ENCODE results near the gene TMIGD3. TPM values are rescaled to one million over a fixed set of nuclear protein-coding genes. Genes with fewer than 3 reads are reported as not detected.

Gene TMIGD3
- total RNA-seq, 1 experiment from 2014 or later, result not detected

DNA sequence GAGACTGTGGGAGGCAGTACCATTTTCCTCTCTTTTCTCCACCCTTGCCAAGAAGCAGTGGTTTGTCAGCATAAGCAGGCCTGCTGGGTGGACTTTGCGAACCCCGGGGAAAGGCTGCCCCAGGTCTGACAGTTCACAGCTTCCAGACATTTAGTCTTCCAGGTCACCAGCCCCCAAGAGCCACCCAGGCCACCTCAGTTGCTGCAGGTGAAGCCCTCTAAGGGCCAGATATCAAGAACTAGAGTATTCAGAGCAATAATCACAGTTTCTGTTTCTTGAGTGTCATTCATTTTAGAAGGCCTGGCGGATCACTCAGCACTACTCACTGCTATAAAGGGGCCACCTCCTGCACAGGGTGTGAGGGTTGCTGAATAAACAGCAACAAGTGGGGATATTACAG, 9.5 kb upstream of the TMIGD3 start:
- Histone ChIP-seq H3K27me3 (ENCODE audit: low read length) (no peaks in the 10 kb centered on the region), H3K9me3 (ENCODE audit: low read length) (no peaks in the 10 kb centered on the region), H3K4me1 (ENCODE audit: insufficient read depth, low read length) (peaks cover 2% of the 10 kb centered on the region), H3K27ac (ENCODE audit: low read length) (no peak overlapping the region), H3K4me3 (ENCODE audit: low read length) (no peak overlapping the region), H3K9me2 (replicated peaks; ENCODE audit: low read length) (no peaks in the 10 kb centered on the region), H3K79me2 (ENCODE audit: low read length) (no peaks in the 10 kb centered on the region), H3K4me2 (ENCODE audit: low read length) (no peak overlapping the region), H2AFZ (ENCODE audit: low read length) (no peak overlapping the region), H4K20me1 (ENCODE audit: low read length) (no peaks in the 10 kb centered on the region), H3K36me3 (ENCODE audit: low read depth, low read length) (no peaks in the 10 kb centered on the region), H3K9ac (ENCODE audit: low read length) (no peak overlapping the region), H3F3A (ENCODE audit: low read length, unreplicated experiment) (no peaks in the 10 kb centered on the region)
- BruUV-seq (replicated peaks), result no TSS peak
- TF ChIP-seq, protein P1, sequence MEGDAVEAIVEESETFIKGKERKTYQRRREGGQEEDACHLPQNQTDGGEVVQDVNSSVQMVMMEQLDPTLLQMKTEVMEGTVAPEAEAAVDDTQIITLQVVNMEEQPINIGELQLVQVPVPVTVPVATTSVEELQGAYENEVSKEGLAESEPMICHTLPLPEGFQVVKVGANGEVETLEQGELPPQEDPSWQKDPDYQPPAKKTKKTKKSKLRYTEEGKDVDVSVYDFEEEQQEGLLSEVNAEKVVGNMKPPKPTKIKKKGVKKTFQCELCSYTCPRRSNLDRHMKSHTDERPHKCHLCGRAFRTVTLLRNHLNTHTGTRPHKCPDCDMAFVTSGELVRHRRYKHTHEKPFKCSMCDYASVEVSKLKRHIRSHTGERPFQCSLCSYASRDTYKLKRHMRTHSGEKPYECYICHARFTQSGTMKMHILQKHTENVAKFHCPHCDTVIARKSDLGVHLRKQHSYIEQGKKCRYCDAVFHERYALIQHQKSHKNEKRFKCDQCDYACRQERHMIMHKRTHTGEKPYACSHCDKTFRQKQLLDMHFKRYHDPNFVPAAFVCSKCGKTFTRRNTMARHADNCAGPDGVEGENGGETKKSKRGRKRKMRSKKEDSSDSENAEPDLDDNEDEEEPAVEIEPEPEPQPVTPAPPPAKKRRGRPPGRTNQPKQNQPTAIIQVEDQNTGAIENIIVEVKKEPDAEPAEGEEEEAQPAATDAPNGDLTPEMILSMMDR (conservative IDR thresholded peaks at IDR 0.05; ENCODE audit: low read depth, low read length), result no peak
- TF ChIP-seq EZH2 (IDR thresholded peaks at IDR 0.05; ENCODE audit: low read length, unreplicated experiment) (no peak), EZH2phosphoT487 (IDR thresholded peaks at IDR 0.05; ENCODE audit: borderline replicate concordance, low read length) (no peak)
- ATAC-seq (no peak), DNase-seq (no peak)
- CTCF ChIA-PET, result no interaction called here
- POLR2A ChIA-PET (ENCODE audit: unreplicated experiment), result no interaction called here
- intact Hi-C loops (cut with micrococcal nuclease), result no loop called here

DNA sequence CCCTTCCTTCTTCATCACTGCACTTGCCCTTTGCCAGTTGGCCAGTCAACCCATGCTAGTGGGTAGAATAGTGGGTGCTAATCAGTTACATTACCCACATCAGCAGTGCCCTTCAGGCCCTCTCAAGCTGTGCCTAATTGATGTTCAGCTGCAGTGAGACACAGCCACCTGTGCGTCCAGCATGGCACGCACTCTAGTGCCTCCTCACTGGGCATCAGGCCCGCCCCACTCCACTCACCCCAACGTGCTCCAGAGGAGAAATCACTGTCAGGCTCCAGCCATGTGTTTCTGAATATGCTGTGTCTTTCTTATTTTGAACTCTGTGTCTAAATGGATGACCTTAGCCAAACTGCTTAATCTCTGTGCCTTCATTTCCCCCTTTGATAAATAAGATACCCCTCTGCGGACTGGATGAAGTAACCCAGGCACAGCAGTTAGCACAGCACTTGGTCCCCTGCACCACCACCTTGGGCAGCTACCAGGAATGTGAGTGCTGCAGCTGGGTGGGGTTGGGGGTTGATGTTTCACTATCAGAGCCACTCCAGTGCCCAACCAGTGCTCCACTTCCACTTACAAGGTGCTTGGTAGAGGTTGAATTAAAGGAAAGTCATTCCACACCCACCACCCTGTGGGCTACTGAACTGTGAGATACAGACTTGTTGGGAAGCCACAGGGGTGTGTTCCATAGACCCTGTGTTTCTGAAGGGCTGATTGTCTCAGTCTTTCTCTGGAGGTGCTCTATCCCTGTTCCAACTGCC, 8.9 kb upstream of the TMIGD3 start:
- CTCF ChIA-PET, result no interaction called here
- no TSS peak for BruUV-seq (replicated peaks)

DNA sequence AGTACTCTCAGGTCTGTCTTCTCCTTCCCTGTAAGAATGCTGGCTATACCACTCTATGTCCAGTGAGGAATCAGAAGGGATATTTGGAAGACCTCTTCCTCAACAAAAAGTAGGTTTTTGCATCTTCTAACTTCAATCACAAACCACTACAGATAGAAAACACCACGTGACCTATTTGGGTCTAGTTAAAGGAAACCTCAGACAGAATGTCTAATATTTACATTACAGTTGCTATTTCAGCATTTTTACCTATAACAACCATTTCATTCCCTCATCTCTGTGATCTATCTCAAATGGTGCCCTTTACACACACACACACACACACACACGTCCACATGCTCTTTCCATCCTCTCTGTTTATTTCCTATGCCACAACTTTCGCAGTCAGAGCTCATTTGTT, 7.9 kb upstream of the TMIGD3 start:
- H4K20me1 ChIP-seq (ENCODE audit: low read length), result no peaks in the 10 kb centered on the region
- TF ChIP-seq, protein P1 (conservative IDR thresholded peaks at IDR 0.05; ENCODE audit: low read depth, low read length), result no peak
- no peak for TF ChIP-seq EZH2phosphoT487 (IDR thresholded peaks at IDR 0.05; ENCODE audit: borderline replicate concordance, low read length)
- no peak for TF ChIP-seq EZH2 (IDR thresholded peaks at IDR 0.05; ENCODE audit: low read length, unreplicated experiment)
- no peaks in the 10 kb centered on the region for H3K79me2 ChIP-seq (ENCODE audit: low read length)
- no peak overlapping the region for H3K4me2 ChIP-seq (ENCODE audit: low read length)
- H2AFZ ChIP-seq (ENCODE audit: low read length), result no peak overlapping the region
- no peak overlapping the region for H3K9ac ChIP-seq (ENCODE audit: low read length)
- H3K27me3 ChIP-seq (ENCODE audit: low read length), result no peaks in the 10 kb centered on the region
- H3K9me3 ChIP-seq (ENCODE audit: low read length), result no peaks in the 10 kb centered on the region
- CTCF ChIA-PET, result no interaction called here
- H3K9me2 ChIP-seq (replicated peaks; ENCODE audit: low read length), result no peaks in the 10 kb centered on the region
- H3K36me3 ChIP-seq (ENCODE audit: low read depth, low read length), result no peaks in the 10 kb centered on the region
- ATAC-seq (no peak), DNase-seq (no peak)
- POLR2A ChIA-PET (ENCODE audit: unreplicated experiment), result no interaction called here
- peaks cover 12% of the 10 kb centered on the region for H3K4me1 ChIP-seq (ENCODE audit: insufficient read depth, low read length)
- H3K4me3 ChIP-seq (ENCODE audit: low read length), result no peak overlapping the region
- H3K27ac ChIP-seq (ENCODE audit: low read length), result no peak overlapping the region
- intact Hi-C loops (cut with micrococcal nuclease), result no loop called here
- no peaks in the 10 kb centered on the region for H3F3A ChIP-seq (ENCODE audit: low read length, unreplicated experiment)
- BruUV-seq (replicated peaks), result no TSS peak

More for the DNA sequence above, 8.9 kb upstream of the TMIGD3 start:
- DNase-seq (no peak), ATAC-seq (no peak)
- no peaks in the 10 kb centered on the region for H3K9me3 ChIP-seq (ENCODE audit: low read length)
- POLR2A ChIA-PET (ENCODE audit: unreplicated experiment), result no interaction called here
- no peaks in the 10 kb centered on the region for H4K20me1 ChIP-seq (ENCODE audit: low read length)
- no peaks in the 10 kb centered on the region for H3K9me2 ChIP-seq (replicated peaks; ENCODE audit: low read length)
- H3K36me3 ChIP-seq (ENCODE audit: low read depth, low read length), result no peaks in the 10 kb centered on the region
- H3K4me1 ChIP-seq (ENCODE audit: insufficient read depth, low read length), result peaks cover 8% of the 10 kb centered on the region
- no peaks in the 10 kb centered on the region for H3K27me3 ChIP-seq (ENCODE audit: low read length)
- no peak overlapping the region for H3K27ac ChIP-seq (ENCODE audit: low read length)
- no peaks in the 10 kb centered on the region for H3F3A ChIP-seq (ENCODE audit: low read length, unreplicated experiment)
- TF ChIP-seq EZH2 (IDR thresholded peaks at IDR 0.05; ENCODE audit: low read length, unreplicated experiment) (no peak), EZH2phosphoT487 (IDR thresholded peaks at IDR 0.05; ENCODE audit: borderline replicate concordance, low read length) (no peak)
- TF ChIP-seq, protein P1 (conservative IDR thresholded peaks at IDR 0.05; ENCODE audit: low read depth, low read length), result no peak
- H3K4me2 ChIP-seq (ENCODE audit: low read length), result no peak overlapping the region
- no peak overlapping the region for H2AFZ ChIP-seq (ENCODE audit: low read length)
- intact Hi-C loops (cut with micrococcal nuclease), result no loop called here
- H3K9ac ChIP-seq (ENCODE audit: low read length), result no peak overlapping the region
- no peak overlapping the region for H3K4me3 ChIP-seq (ENCODE audit: low read length)
- no peaks in the 10 kb centered on the region for H3K79me2 ChIP-seq (ENCODE audit: low read length)

Data from PC-3 (cell line).